OCI-LY1 (cell line): ENCODE data around the gene DPF3.

Source experiments
- H2AFZ ChIP-seq: fragments of 200-600 bp; sonication (generic), shearing (Covaris generic); 2 replicates; pipeline ENCODE4 v1.6.0; 2014; ENCODE audit warnings: antibody characterized with exemption, mild to moderate bottlenecking, low read length
- H3F3A ChIP-seq: fragments of 200-600 bp; sonication (generic), shearing (Covaris generic); 2 replicates; pipeline ENCODE4 v1.6.0; 2014; ENCODE audit warnings: mild to moderate bottlenecking, antibody characterized with exemption, low read length, moderate library complexity; ENCODE audit not compliant: insufficient read depth
- H3K27ac ChIP-seq: fragments of 200-600 bp; sonication (generic); 2 replicates; pipeline ENCODE4 v1.5.1; 2014; ENCODE audit warnings: low read length, mixed run types, mild to moderate bottlenecking, low read depth; ENCODE audit not compliant: poor library complexity, severe bottlenecking
- H3K27me3 ChIP-seq: fragments of 200-600 bp; sonication (generic); 2 replicates; pipeline ENCODE4 v1.6.0; 2014; ENCODE audit warnings: antibody characterized with exemption, mild to moderate bottlenecking, low read length, moderate library complexity; ENCODE audit not compliant: insufficient read depth
- H3K36me3 ChIP-seq: fragments of 200-600 bp; sonication (generic); 2 replicates; pipeline ENCODE4 v1.6.1; 2014; ENCODE audit warnings: mild to moderate bottlenecking, antibody characterized with exemption, low read length, moderate library complexity, mixed read lengths; ENCODE audit not compliant: insufficient read depth
- H3K4me1 ChIP-seq: fragments of 200-600 bp; sonication (generic); 2 replicates; pipeline ENCODE4 v1.5.1; 2014; ENCODE audit warnings: mild to moderate bottlenecking, low read length, moderate library complexity; ENCODE audit not compliant: insufficient read depth, severe bottlenecking
- H3K4me2 ChIP-seq: fragments of 200-600 bp; sonication (generic), shearing (Covaris generic); 2 replicates; pipeline ENCODE4 v1.6.1; 2014; ENCODE audit warnings: low read length
- H3K4me3 ChIP-seq: fragments of 200-600 bp; sonication (generic); 2 replicates; pipeline ENCODE4 v1.5.1; 2014; ENCODE audit warnings: low read length, low read depth, mild to moderate bottlenecking, mixed read lengths; ENCODE audit not compliant: poor library complexity, severe bottlenecking
- H3K79me2 ChIP-seq: fragments of 200-600 bp; shearing (Covaris generic); 2 replicates; pipeline ENCODE4 v1.6.1; 2016; ENCODE audit warnings: mixed run types, low read length, mixed read lengths; ENCODE audit not compliant: insufficient read depth
- H3K9ac ChIP-seq: fragments of 200-600 bp; sonication (generic), shearing (Covaris generic); 2 replicates; pipeline ENCODE4 v1.6.1; 2014; ENCODE audit warnings: mild to moderate bottlenecking, low read length, mixed read lengths
- H3K9me2 ChIP-seq: fragments of 200-600 bp; sonication (generic), shearing (Covaris generic); 2 replicates; pipeline ENCODE4 v1.6.1; 2014; ENCODE audit warnings: low read depth, mild to moderate bottlenecking, low read length, mixed read lengths
- H3K9me3 ChIP-seq: fragments of 200-600 bp; shearing (Covaris generic); 2 replicates; pipeline ENCODE4 v1.6.1; 2014; ENCODE audit warnings: low read length, mixed read lengths
- H4K20me1 ChIP-seq: fragments of 200-600 bp; sonication (generic), shearing (Covaris generic); 2 replicates; pipeline ENCODE4 v1.6.0; 2016; ENCODE audit warnings: mild to moderate bottlenecking, low read length; ENCODE audit not compliant: insufficient read depth
- EZH2 ChIP-seq: fragments of 200-600 bp; sonication (generic), shearing (Covaris generic); IDR thresholded peaks from 2 replicates; pipeline ENCODE4 v1.8.0; 2017; ENCODE audit warnings: borderline replicate concordance, mixed run types, mild to moderate bottlenecking, antibody characterized with exemption, low read length, moderate library complexity, mixed read lengths
- TF ChIP-seq, protein P1 (sequence below): fragments of 200-600 bp; sonication (generic), shearing (Covaris generic); IDR thresholded peaks from 2 replicates; pipeline ENCODE4 v1.5.1; 2017; ENCODE audit warnings: mild to moderate bottlenecking, antibody characterized with exemption, low read length, moderate library complexity, mixed read lengths

The DPF3 gene

DNA sequence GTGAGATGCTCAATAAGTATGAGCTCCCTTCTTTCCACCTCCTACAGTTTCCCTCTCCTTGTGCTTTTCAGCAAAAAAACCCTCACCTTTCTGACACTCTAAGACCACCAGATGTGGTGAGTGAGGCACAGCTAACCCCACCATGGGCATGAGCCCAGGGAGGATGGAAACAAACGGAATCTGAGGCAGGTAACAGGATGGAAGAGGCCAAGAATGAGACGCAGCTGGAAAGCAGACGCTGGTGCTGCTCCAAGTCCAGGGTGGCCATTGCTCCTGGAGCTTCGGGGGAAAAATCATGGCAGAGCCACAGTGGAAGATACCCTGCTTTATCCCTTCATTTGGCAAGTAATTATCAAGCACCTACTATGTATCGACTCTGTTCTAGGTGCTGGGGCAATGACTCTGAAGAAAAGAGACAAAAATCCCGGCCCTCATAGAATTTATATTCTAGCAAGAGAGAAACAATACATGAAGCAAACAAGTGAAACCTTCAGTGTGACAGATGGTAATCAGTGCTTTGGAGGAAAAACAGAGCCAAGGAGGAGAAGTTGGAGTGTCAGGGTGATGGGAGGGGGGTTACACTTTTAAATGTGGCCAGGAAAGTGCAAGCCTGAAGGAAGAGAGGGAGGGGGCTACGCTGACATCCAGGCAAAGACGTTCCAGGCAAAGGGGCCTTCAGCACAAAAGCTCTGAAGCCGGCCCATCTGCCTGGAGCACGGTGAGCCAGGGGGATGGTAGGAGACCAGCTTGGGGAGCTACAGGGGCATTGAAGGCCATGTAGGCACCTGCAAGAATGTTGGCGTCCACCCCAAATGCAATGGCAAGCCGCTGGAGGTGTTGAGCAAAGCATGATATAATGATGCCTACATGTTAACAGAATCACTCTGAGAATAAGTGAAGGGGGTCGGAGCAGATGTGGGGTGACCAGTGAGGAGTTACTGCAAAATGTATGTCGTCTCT lies 154.2 kb downstream of the DPF3 start:
- TF ChIP-seq EZH2: no peak
- TF ChIP-seq, protein P1, sequence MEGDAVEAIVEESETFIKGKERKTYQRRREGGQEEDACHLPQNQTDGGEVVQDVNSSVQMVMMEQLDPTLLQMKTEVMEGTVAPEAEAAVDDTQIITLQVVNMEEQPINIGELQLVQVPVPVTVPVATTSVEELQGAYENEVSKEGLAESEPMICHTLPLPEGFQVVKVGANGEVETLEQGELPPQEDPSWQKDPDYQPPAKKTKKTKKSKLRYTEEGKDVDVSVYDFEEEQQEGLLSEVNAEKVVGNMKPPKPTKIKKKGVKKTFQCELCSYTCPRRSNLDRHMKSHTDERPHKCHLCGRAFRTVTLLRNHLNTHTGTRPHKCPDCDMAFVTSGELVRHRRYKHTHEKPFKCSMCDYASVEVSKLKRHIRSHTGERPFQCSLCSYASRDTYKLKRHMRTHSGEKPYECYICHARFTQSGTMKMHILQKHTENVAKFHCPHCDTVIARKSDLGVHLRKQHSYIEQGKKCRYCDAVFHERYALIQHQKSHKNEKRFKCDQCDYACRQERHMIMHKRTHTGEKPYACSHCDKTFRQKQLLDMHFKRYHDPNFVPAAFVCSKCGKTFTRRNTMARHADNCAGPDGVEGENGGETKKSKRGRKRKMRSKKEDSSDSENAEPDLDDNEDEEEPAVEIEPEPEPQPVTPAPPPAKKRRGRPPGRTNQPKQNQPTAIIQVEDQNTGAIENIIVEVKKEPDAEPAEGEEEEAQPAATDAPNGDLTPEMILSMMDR: no peak
- Histone ChIP-seq H3K9me2 (no peaks in the 10 kb centered on the region), H3K79me2 (no peaks in the 10 kb centered on the region), H3K4me1 (no peaks in the 10 kb centered on the region), H3K36me3 (no peaks in the 10 kb centered on the region), H2AFZ (no peak overlapping the region), H3K9me3 (no peaks in the 10 kb centered on the region), H4K20me1 (no peaks in the 10 kb centered on the region), H3K4me2 (no peak overlapping the region), H3K9ac (no peak overlapping the region), H3K27ac (no peak overlapping the region), H3F3A (no peaks in the 10 kb centered on the region), H3K4me3 (no peak overlapping the region), H3K27me3 (0 out of 2 replicates have a peak, but pooled peaks cover 5% of the 10 kb centered on the region)

DNA sequence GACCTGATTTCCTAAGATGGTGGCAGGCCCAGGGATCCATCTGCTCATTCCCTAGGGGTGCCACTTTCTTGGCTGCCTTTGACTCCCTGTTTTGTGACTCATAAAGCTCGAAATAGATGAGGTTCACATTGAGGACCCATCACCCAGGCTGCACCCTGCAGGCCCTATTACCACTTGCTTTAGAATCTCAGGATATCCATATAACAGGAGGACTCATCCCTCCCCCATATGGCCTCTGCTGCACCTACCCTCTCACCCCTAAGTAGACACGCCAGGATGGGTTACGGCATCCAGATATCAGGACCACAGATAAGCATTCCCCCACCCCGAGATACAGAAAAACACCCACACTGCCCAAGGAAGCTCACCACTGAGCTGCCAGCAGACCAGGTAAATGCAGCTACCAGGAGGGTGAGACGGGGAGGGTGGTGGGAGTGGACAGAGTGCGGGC lies 155.7 kb downstream of the DPF3 start:
- no peaks in the 10 kb centered on the region for H3F3A ChIP-seq

DNA sequence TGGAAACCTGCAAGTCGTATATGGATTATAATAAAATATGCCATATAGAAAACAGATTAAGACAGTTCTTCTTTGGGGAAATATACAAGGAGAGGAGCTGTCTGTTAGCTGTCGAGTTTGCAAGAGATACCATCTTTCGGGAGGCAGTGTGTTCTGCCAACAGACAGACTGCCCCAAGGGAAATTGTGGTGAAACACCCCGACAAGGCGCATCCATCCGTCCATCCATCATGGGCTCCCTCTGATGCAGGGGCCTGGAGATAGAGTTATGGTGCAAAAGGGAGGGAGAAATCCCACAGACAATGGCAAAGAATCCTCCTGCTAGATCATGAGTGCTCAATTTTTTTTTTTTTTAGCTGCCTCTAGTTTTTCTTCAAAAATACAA lies 156.3 kb downstream of the DPF3 start:
- H3K4me2 ChIP-seq: no peak overlapping the region
- no peak overlapping the region for H3K27ac ChIP-seq
- H4K20me1 ChIP-seq: no peaks in the 10 kb centered on the region
- no peak for TF ChIP-seq EZH2
- no peaks in the 10 kb centered on the region for H3K4me1 ChIP-seq
- no peak overlapping the region for H3K4me3 ChIP-seq
- H3F3A ChIP-seq: no peaks in the 10 kb centered on the region
- H3K79me2 ChIP-seq: no peaks in the 10 kb centered on the region
- no peaks in the 10 kb centered on the region for H3K9me3 ChIP-seq
- no peak overlapping the region for H3K9ac ChIP-seq
- 0 out of 2 replicates have a peak, but pooled peaks cover 5% of the 10 kb centered on the region for H3K27me3 ChIP-seq
- H3K36me3 ChIP-seq: no peaks in the 10 kb centered on the region
- no peak overlapping the region for H2AFZ ChIP-seq
- H3K9me2 ChIP-seq: no peaks in the 10 kb centered on the region

More for the DNA sequence above, 155.7 kb downstream of the DPF3 start:
- no peak overlapping the region for H2AFZ ChIP-seq
- H3K36me3 ChIP-seq: no peaks in the 10 kb centered on the region
- TF ChIP-seq, protein P1: no peak
- TF ChIP-seq EZH2: no peak
- 0 out of 2 replicates have a peak, but pooled peaks cover 5% of the 10 kb centered on the region for H3K27me3 ChIP-seq
- no peak overlapping the region for H3K4me3 ChIP-seq
- H3K79me2 ChIP-seq: no peaks in the 10 kb centered on the region
- H3K4me1 ChIP-seq: no peaks in the 10 kb centered on the region
- H3K27ac ChIP-seq: no peak overlapping the region
- H3K9ac ChIP-seq: no peak overlapping the region
- no peaks in the 10 kb centered on the region for H3K9me3 ChIP-seq
- H3K9me2 ChIP-seq: no peaks in the 10 kb centered on the region
- no peaks in the 10 kb centered on the region for H4K20me1 ChIP-seq
- H3K4me2 ChIP-seq: no peak overlapping the region
